ENCODE results near the gene TYROBP.

Gene TYROBP

DNA sequence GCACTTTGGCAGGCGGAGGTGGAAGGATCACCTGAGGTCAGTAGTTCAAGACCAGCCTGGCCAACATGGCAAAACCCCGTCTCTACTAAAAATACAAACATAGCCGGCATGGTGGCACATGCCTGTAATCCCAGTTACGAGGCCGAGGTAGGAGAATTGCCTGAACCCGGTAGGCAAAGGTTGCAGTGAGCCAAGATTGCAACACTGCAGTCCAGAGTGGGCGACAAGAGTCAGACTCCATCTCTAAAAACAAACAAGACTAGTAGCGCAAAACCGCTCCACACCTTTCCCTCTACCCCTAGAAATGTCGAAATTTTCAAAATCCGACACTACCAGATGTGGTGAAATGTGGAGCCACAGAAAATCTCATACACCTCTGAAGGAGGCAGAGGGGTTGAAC lies 11.2 kb upstream of the TYROBP start:
- Histone ChIP-seq H3K9me2 (replicated peaks; ENCODE audit: insufficient read depth, low read length) (no peaks in the 10 kb centered on the region), H3K27me3 (replicated peaks; ENCODE audit: insufficient read depth, low read length) (peaks cover 67% of the 10 kb centered on the region), H3K36me3 (replicated peaks; ENCODE audit: insufficient read depth, low read length) (no peaks in the 10 kb centered on the region), H3K27ac (ENCODE audit: low read length) (no peak overlapping the region), H3K79me2 (ENCODE audit: low read length) (no peaks in the 10 kb centered on the region), H3K9ac (ENCODE audit: low read length) (no peak overlapping the region), H3K9me3 (replicated peaks; ENCODE audit: insufficient read depth, low read length) (no peaks in the 10 kb centered on the region), H4K20me1 (ENCODE audit: insufficient read depth, low read length) (no peaks in the 10 kb centered on the region), H3K4me3 (ENCODE audit: low read length) (no peak overlapping the region), H2AFZ (ENCODE audit: low read length) (no peak overlapping the region), H3F3A (ENCODE audit: insufficient read depth, low read length) (no peaks in the 10 kb centered on the region), H3K4me1 (ENCODE audit: low read length) (no peaks in the 10 kb centered on the region), H3K4me2 (ENCODE audit: low read depth, low read length) (no peak overlapping the region)
- TF ChIP-seq, protein P1, sequence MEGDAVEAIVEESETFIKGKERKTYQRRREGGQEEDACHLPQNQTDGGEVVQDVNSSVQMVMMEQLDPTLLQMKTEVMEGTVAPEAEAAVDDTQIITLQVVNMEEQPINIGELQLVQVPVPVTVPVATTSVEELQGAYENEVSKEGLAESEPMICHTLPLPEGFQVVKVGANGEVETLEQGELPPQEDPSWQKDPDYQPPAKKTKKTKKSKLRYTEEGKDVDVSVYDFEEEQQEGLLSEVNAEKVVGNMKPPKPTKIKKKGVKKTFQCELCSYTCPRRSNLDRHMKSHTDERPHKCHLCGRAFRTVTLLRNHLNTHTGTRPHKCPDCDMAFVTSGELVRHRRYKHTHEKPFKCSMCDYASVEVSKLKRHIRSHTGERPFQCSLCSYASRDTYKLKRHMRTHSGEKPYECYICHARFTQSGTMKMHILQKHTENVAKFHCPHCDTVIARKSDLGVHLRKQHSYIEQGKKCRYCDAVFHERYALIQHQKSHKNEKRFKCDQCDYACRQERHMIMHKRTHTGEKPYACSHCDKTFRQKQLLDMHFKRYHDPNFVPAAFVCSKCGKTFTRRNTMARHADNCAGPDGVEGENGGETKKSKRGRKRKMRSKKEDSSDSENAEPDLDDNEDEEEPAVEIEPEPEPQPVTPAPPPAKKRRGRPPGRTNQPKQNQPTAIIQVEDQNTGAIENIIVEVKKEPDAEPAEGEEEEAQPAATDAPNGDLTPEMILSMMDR (IDR thresholded peaks at IDR 0.05; ENCODE audit: low read length) = no peak
- TF ChIP-seq EZH2 (optimal IDR thresholded peaks at IDR 0.05; ENCODE audit: low read depth, low read length) (no peak), EZH2phosphoT487 (IDR thresholded peaks at IDR 0.05; ENCODE audit: low read length) (no peak)
- no peak for DNase-seq

DNA sequence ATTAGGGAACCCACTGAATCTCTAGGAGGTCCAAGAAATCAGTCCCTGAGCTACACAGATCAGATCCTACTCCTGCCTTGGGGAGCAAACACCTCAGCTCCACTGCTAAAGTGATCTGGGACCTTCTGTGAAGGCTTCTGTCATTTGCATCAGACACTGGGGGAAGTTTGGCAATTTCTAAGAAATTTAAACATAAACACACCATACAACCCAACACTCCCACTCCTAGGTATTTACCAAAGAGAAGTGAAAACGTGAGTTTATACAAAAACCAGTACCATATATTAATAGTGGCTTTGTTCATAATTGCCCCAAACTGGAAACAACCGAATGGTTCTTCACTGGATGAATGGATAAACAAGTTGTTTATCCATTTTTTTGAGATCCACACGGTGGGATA lies 7.3 kb upstream of the TYROBP start:
- Histone ChIP-seq H3F3A (ENCODE audit: insufficient read depth, low read length) (no peaks in the 10 kb centered on the region), H2AFZ (ENCODE audit: low read length) (no peak overlapping the region), H3K9me3 (replicated peaks; ENCODE audit: insufficient read depth, low read length) (no peaks in the 10 kb centered on the region), H3K4me3 (ENCODE audit: low read length) (no peak overlapping the region), H3K27me3 (replicated peaks; ENCODE audit: insufficient read depth, low read length) (peaks cover 62% of the 10 kb centered on the region), H3K27ac (ENCODE audit: low read length) (no peak overlapping the region), H3K9ac (ENCODE audit: low read length) (no peak overlapping the region), H3K4me1 (ENCODE audit: low read length) (no peaks in the 10 kb centered on the region), H3K79me2 (ENCODE audit: low read length) (no peaks in the 10 kb centered on the region), H3K4me2 (ENCODE audit: low read depth, low read length) (no peak overlapping the region), H3K36me3 (replicated peaks; ENCODE audit: insufficient read depth, low read length) (no peaks in the 10 kb centered on the region), H3K9me2 (replicated peaks; ENCODE audit: insufficient read depth, low read length) (no peaks in the 10 kb centered on the region), H4K20me1 (ENCODE audit: insufficient read depth, low read length) (no peaks in the 10 kb centered on the region)
- DNase-seq = no peak
- TF ChIP-seq, protein P1 (IDR thresholded peaks at IDR 0.05; ENCODE audit: low read length) = no peak
- no peak for TF ChIP-seq EZH2 (optimal IDR thresholded peaks at IDR 0.05; ENCODE audit: low read depth, low read length)
- TF ChIP-seq EZH2phosphoT487 (IDR thresholded peaks at IDR 0.05; ENCODE audit: low read length) = no peak

DNA sequence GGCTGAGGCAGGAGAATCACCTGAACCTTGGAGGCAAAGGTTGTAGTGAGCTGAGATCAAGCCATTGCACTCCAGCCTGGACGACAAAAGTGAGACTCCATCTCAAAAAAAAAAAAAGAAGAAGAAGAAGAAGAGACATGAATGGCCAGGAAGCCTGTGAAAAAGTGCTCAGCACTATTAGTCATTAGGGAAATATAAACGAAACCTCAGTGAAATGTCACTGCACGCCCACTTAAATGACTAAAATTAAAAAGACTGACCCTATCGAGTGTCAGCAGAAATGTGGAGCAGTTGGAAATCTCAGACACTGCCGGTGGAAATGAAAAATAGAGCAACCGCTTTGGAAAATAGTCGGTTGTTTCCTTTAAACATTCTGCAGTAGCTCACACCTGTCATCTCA lies 5.5 kb upstream of the TYROBP start:
- Histone ChIP-seq H3K9me3 (replicated peaks; ENCODE audit: insufficient read depth, low read length) (no peaks in the 10 kb centered on the region), H3K36me3 (replicated peaks; ENCODE audit: insufficient read depth, low read length) (no peaks in the 10 kb centered on the region), H3K9me2 (replicated peaks; ENCODE audit: insufficient read depth, low read length) (no peaks in the 10 kb centered on the region), H3K4me3 (ENCODE audit: low read length) (no peak overlapping the region), H4K20me1 (ENCODE audit: insufficient read depth, low read length) (no peaks in the 10 kb centered on the region), H3K4me1 (ENCODE audit: low read length) (no peaks in the 10 kb centered on the region; the same call in 1 of the 2 replicates), H2AFZ (ENCODE audit: low read length) (no peak overlapping the region), H3K79me2 (ENCODE audit: low read length) (no peaks in the 10 kb centered on the region), H3F3A (ENCODE audit: insufficient read depth, low read length) (no peaks in the 10 kb centered on the region), H3K9ac (ENCODE audit: low read length) (no peak overlapping the region), H3K27ac (ENCODE audit: low read length) (no peak overlapping the region), H3K4me2 (ENCODE audit: low read depth, low read length) (no peak overlapping the region), H3K27me3 (replicated peaks; ENCODE audit: insufficient read depth, low read length) (peaks cover 60% of the 10 kb centered on the region)
- DNase-seq = no peak
- no peak for TF ChIP-seq EZH2phosphoT487 (IDR thresholded peaks at IDR 0.05; ENCODE audit: low read length)
- TF ChIP-seq, protein P1 (IDR thresholded peaks at IDR 0.05; ENCODE audit: low read length) = no peak
- no peak for TF ChIP-seq EZH2 (optimal IDR thresholded peaks at IDR 0.05; ENCODE audit: low read depth, low read length)

All from MM.1S (cell line).